ENCODE measurements around the gene GRID1. TPM values are rescaled to one million over a fixed set of nuclear protein-coding genes. Genes with fewer than 3 reads are reported as not detected.

Gene GRID1
- total RNA-seq, 1 donor from 2014 or later: 1.1 TPM

GRCh38 chr10:86393862-86394455 lies 27.4 kb upstream of the GRID1 start:
- DNase-seq (ENCODE audit: low read depth, low spot score): no peak
- H3K4me3 Mint-ChIP-seq: no peak overlapping the region
- H3K27me3 Mint-ChIP-seq (ENCODE audit: low read depth): peaks cover 74% of the 10 kb centered on the region
- H3K27ac Mint-ChIP-seq (ENCODE audit: unreplicated experiment): no peak overlapping the region
- no peak for TF ChIP-seq CTCF (conservative IDR thresholded peaks at IDR 0.05)
- H3K4me1 Mint-ChIP-seq: peaks cover 4% of the 10 kb centered on the region
- H3K36me3 Mint-ChIP-seq (ENCODE audit: low read depth): no peaks in the 10 kb centered on the region
- no peaks in the 10 kb centered on the region for H3K9me3 Mint-ChIP-seq

DNA sequence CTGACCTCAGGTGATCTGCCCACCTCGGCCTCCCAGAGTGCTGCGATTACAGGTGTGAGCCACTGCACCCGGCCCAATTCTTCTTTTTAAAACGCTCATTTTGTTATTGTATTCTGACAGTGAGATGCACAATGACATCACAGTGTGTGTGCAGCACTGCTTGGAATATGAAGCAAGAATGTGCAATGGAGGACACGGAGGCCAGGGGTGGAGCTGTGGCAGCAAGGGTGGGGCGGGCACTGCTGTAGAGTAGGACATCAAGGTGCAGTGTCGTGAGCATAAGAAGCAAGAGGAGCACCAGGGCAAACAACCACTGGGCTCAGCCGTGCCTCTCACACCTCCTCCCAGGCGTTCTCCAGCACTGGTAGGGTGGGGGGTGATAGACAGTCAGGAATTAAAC lies 26.8 kb upstream of the GRID1 start:
- no peak for DNase-seq (ENCODE audit: low read depth, low spot score)
- Mint-ChIP-seq H3K9me3 (no peaks in the 10 kb centered on the region), H3K4me1 (peaks cover 4% of the 10 kb centered on the region), H3K4me3 (no peak overlapping the region), H3K36me3 (ENCODE audit: low read depth) (no peaks in the 10 kb centered on the region), H3K27ac (ENCODE audit: unreplicated experiment) (no peak overlapping the region), H3K27me3 (ENCODE audit: low read depth) (peaks cover 72% of the 10 kb centered on the region)
- TF ChIP-seq CTCF (conservative IDR thresholded peaks at IDR 0.05): no peak

DNA sequence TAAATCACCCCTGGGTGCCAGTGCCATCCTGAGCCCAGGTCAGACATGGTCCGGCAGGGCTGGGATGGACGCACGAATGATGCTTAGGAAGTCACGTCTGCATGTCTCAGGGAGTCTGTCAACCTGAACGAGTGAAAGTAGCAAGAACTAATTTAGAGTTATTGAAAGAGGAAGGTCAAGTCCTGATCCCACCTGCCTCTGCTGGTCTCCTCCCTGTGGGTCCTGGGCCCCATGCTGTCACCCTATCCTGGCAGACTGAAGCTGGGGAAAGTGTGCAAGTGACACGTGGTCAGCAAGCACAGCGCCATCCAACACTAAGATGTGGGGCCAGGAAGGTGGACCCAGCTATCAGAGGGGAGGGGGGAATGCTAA lies 26.1 kb upstream of the GRID1 start:
- Mint-ChIP-seq H3K9me3 (no peaks in the 10 kb centered on the region), H3K4me1 (peaks cover 4% of the 10 kb centered on the region), H3K4me3 (no peak overlapping the region), H3K27ac (ENCODE audit: unreplicated experiment) (no peak overlapping the region), H3K36me3 (ENCODE audit: low read depth) (no peaks in the 10 kb centered on the region), H3K27me3 (ENCODE audit: low read depth) (peaks cover 72% of the 10 kb centered on the region)
- no peak for TF ChIP-seq CTCF (conservative IDR thresholded peaks at IDR 0.05)
- no peak for DNase-seq (ENCODE audit: low read depth, low spot score)

DNA sequence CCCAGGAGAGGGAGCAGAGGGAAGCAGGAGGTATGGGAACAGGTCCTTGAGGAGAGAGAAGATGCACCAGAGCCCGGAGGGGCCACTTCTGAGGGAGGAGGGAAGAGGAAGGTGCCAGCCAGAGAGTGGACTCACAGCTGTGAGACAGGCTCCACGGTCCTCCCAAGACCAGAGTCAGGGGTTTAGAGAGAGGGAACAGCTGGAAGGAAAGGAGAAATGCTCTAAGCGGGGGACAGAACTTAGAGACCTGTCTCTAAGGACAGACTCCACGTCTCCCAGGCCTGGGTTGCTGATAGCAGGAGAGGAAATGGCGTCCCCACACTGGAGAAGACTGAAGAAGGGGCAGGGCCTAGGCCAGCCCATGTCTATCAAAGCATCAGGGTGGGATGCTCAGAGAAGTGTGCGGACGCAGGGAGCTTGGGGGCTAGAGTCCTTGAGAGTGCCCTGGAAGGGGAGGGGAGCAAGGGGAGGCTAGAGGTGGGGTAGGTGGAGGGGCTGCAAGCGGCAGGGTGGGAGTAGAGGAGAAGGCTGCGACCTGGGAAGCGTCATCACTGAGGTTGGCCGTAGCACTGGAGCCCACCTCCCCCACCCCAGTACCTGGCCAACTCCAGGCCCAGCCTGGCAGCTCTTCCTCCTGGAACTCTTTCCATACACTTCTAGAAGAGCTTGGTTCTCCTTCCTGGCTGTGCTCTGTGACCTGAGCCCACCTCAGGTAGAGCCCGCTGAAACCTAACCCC lies 25.6 kb upstream of the GRID1 start:
- peaks cover 4% of the 10 kb centered on the region for H3K4me1 Mint-ChIP-seq
- no peak for DNase-seq (ENCODE audit: low read depth, low spot score)
- no peak for TF ChIP-seq CTCF (conservative IDR thresholded peaks at IDR 0.05)
- H3K36me3 Mint-ChIP-seq (ENCODE audit: low read depth): no peaks in the 10 kb centered on the region
- H3K27me3 Mint-ChIP-seq (ENCODE audit: low read depth): peaks cover 72% of the 10 kb centered on the region
- no peak overlapping the region for H3K4me3 Mint-ChIP-seq
- H3K27ac Mint-ChIP-seq (ENCODE audit: unreplicated experiment): no peak overlapping the region
- no peaks in the 10 kb centered on the region for H3K9me3 Mint-ChIP-seq

DNA sequence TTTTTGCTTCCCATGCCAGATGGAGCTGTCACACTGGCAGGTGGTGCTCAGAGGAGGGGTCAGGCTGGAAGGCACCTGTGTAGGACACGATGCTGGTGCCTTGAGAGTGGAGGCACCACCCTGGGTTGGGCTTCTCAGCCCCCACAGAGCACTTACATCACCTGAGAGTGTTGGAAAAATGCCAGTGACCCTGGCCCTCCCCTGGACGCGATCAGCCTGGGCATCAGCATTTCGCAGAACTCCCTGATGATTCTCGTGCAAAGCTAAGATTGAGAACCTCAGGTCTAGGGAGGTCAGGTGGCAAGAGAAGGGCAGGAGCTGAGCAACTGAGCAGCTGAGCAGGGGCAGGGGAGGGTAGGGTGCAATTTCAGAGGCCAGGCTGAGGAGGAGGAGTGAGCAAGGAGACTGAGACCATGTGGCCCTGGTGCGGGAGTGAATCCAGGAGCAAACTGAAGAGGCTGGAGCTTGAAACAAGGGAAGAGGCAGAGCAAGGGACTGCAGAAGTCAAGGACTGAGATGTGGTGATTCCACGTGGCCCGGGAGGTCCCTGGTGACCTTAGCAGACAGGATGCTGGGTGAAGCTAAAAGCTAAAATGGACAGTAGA lies 24.7 kb upstream of the GRID1 start:
- no peak for TF ChIP-seq CTCF (conservative IDR thresholded peaks at IDR 0.05)
- Mint-ChIP-seq H3K9me3 (no peaks in the 10 kb centered on the region), H3K4me1 (peaks cover 4% of the 10 kb centered on the region), H3K27ac (ENCODE audit: unreplicated experiment) (no peak overlapping the region), H3K4me3 (no peak overlapping the region), H3K36me3 (ENCODE audit: low read depth) (no peaks in the 10 kb centered on the region), H3K27me3 (ENCODE audit: low read depth) (peaks cover 69% of the 10 kb centered on the region)
- DNase-seq (ENCODE audit: low read depth, low spot score): no peak

Measured in neural crest cell (in vitro differentiated cells).